ENCODE results near the gene HPCAL1. TPM values are rescaled to one million over a fixed set of nuclear protein-coding genes. Genes with fewer than 3 reads are reported as not detected.

The HPCAL1 gene
- total and polyA plus RNA-seq, 2 experiments from 2014 or later: 13.4 to 25.5 TPM

- no peak for DNase-seq (ENCODE audit: low read depth in 1 of 2, low spot score in 1 of 2)
- Histone ChIP-seq H3K4me1 (ENCODE audit: low read depth) (no peaks in the 10 kb centered on the region), H3K36me3 (no peaks in the 10 kb centered on the region), H3K27me3 (no peaks in the 10 kb centered on the region), H3K27ac (no peak overlapping the region), H3K9me3 (ENCODE audit: low read depth) (no peaks in the 10 kb centered on the region), H3K4me3 (no peak overlapping the region)
- no peak for TF ChIP-seq CTCF (IDR thresholded peaks at IDR 0.05; ENCODE audit: low read depth, low read length)
Measured at GRCh38 chr2:10424916-10425505, 122.3 kb downstream of the HPCAL1 start.

GRCh38 chr2:10425699-10426098 lies 123.0 kb downstream of the HPCAL1 start:
- Histone ChIP-seq H3K4me3 (no peak overlapping the region), H3K27ac (no peak overlapping the region), H3K27me3 (no peaks in the 10 kb centered on the region), H3K36me3 (no peaks in the 10 kb centered on the region), H3K9me3 (ENCODE audit: low read depth) (no peaks in the 10 kb centered on the region), H3K4me1 (ENCODE audit: low read depth) (no peaks in the 10 kb centered on the region)
- TF ChIP-seq CTCF (IDR thresholded peaks at IDR 0.05; ENCODE audit: low read depth, low read length): no peak
- no peak for DNase-seq (ENCODE audit: low read depth in 1 of 2, low spot score in 1 of 2)

GRCh38 chr2:10426726-10427617 lies 124.3 kb downstream of the HPCAL1 start:
- no peak for DNase-seq (ENCODE audit: low read depth in 1 of 2, low spot score in 1 of 2)
- Histone ChIP-seq H3K36me3 (no peaks in the 10 kb centered on the region), H3K4me1 (ENCODE audit: low read depth) (no peaks in the 10 kb centered on the region), H3K27ac (no peak overlapping the region), H3K27me3 (peaks cover 11% of the 10 kb centered on the region), H3K4me3 (no peak overlapping the region), H3K9me3 (ENCODE audit: low read depth) (no peaks in the 10 kb centered on the region)
- TF ChIP-seq CTCF (IDR thresholded peaks at IDR 0.05; ENCODE audit: low read depth, low read length): no peak

- H3K4me1 ChIP-seq (ENCODE audit: low read depth): no peaks in the 10 kb centered on the region
- H3K27ac ChIP-seq: no peak overlapping the region
- DNase-seq (ENCODE audit: low read depth in 1 of 2, low spot score in 1 of 2): no peak
- no peaks in the 10 kb centered on the region for H3K9me3 ChIP-seq (ENCODE audit: low read depth)
- TF ChIP-seq CTCF (IDR thresholded peaks at IDR 0.05; ENCODE audit: low read depth, low read length): no peak
- no peak overlapping the region for H3K4me3 ChIP-seq
- no peaks in the 10 kb centered on the region for H3K36me3 ChIP-seq
- H3K27me3 ChIP-seq: peaks cover 17% of the 10 kb centered on the region
Measured at GRCh38 chr2:10427618-10427949, 124.9 kb downstream of the HPCAL1 start.

- H3K36me3 ChIP-seq: no peaks in the 10 kb centered on the region
- TF ChIP-seq CTCF (IDR thresholded peaks at IDR 0.05; ENCODE audit: low read depth, low read length): no peak
- no peak for DNase-seq (ENCODE audit: low read depth in 1 of 2, low spot score in 1 of 2)
- H3K27ac ChIP-seq: no peak overlapping the region
- no peaks in the 10 kb centered on the region for H3K9me3 ChIP-seq (ENCODE audit: low read depth)
- H3K4me3 ChIP-seq: no peak overlapping the region
- H3K4me1 ChIP-seq (ENCODE audit: low read depth): no peaks in the 10 kb centered on the region
- H3K27me3 ChIP-seq: peaks cover 21% of the 10 kb centered on the region
Measured at GRCh38 chr2:10428355-10428754, 125.7 kb downstream of the HPCAL1 start.
